GM13977 (cell line): ENCODE data around the gene GRAP2.
"Not testable (repeated sequence)": the region's sequence is repeated elsewhere in the genome, so short reads cannot be mapped to it uniquely, and the experiment has no call there.

Experiments
- DNase-seq: peaks from one replicate; pipeline ENCODE4 v3.0.0; 2012; ENCODE audit warnings: low spot score
- CTCF ChIP-seq: IDR thresholded peaks from 2 replicates; pipeline ENCODE4 v1.5.1; 2012; ENCODE audit warnings: mild to moderate bottlenecking, control low read depth; ENCODE audit not compliant: insufficient read depth; ENCODE audit errors: extremely low read depth, missing control alignments
- in situ Hi-C: fragments of 300-500 bp; cut with MboI; formaldehyde crosslinking; loops from one replicate; pipeline ENCODE4 v1.12.0; 2022; ENCODE audit warnings: low sequenced_read_pairs, low pct_unique_long_range_greater_than_20kb, mixed read lengths, inconsistent platforms; ENCODE audit not compliant: unreplicated experiment

GRAP2 gene

GRCh38 chr22:39947220-39948216 is 46.6 kb downstream of the GRAP2 start:
- in situ Hi-C loops, result no loop called here
- DNase-seq, result no peak
- no peak for TF ChIP-seq CTCF

- no peak for DNase-seq
- TF ChIP-seq CTCF, result no peak
- in situ Hi-C loops, result no loop called here
Measured at GRCh38 chr22:39949964-39950737, 49.3 kb downstream of the GRAP2 start.

GRCh38 chr22:39951603-39952293 is 50.9 kb downstream of the GRAP2 start:
- DNase-seq, in situ Hi-C loops: not testable (repeated sequence)

- no peak for TF ChIP-seq CTCF
- no peak for DNase-seq
- in situ Hi-C loops, result no loop called here
Measured at GRCh38 chr22:39952347-39952746, 51.5 kb downstream of the GRAP2 start.

- no peak for DNase-seq
- in situ Hi-C loops, result no loop called here
- TF ChIP-seq CTCF, result no peak
Measured at GRCh38 chr22:39953101-39953500, 52.2 kb downstream of the GRAP2 start.

- no peak for DNase-seq
- in situ Hi-C loops, result no loop called here
- TF ChIP-seq CTCF, result no peak
Measured at GRCh38 chr22:39954584-39955055, 53.7 kb downstream of the GRAP2 start.

GRCh38 chr22:39955675-39956074 is 54.8 kb downstream of the GRAP2 start:
- TF ChIP-seq CTCF, result no peak
- no peak for DNase-seq
- in situ Hi-C loops, result no loop called here
